Myometrial cell (primary cell): ENCODE data around the gene NPAS2. TPM values are rescaled to one million over a fixed set of nuclear protein-coding genes. Genes with fewer than 3 reads are reported as not detected.

Source experiments
- total RNA-seq: library from RNA; depleted of rRNA; stranded (reverse); fragments of >200 nt; gene quantifications from 2 replicates; pipeline ENCODE4 v1.2.3, GENCODE V29; 2015

Gene NPAS2
- total RNA-seq: 8.1 and 11.9 TPM in 2 replicates

GRCh38 chr2:100819370-100820272 is at the start of gene NPAS2:
Gene NPAS2, plus strand, starts transcription at chr2:100820139. Its CDS starts 84,616 bp downstream, at chr2:100904755.

GRCh38 chr2:101001691-101002561 is 182.0 kb downstream of the NPAS2 start, which contains the start of gene RPL31:
Gene RPL31, plus strand, starts transcription at chr2:101002289. Its CDS starts 413 bp downstream, at chr2:101002702.

Other genes starting within 250 kb of the NPAS2 start
- gene RPL31, start 182.2 kb downstream of the NPAS2 start, total RNA-seq: 1,039 and 1,059 TPM in 2 replicates